ENCODE data around the gene GRK3. TPM values are rescaled to one million over a fixed set of nuclear protein-coding genes. Genes with fewer than 3 reads are reported as not detected.

The GRK3 gene
- total RNA-seq, 3 donors from 2014 or later (not counting 1 experiment from before 2014, with no cell fraction given): 2.2 to 7.2 (median 3.8) TPM

DNA sequence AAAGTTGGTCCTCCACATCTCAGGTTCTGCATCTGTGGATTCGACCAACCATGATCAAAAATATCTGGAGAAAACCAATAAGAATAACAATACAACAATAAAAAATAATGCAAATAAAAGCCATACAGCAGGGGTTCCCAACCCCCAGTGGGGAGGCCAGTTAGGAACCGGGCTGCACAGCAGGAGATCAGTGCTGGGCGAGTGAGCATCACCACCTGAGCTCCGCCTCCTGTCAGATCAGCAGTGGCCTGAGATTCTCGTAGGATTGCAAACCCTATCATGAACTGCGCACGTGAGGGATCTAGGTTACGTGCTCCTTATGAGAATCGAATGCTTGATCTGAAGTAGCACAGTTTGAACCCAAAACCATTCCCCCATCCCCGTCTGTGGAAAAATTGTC lies 152.2 kb downstream of the GRK3 start:
- WGBS (ENCODE audit: insufficient coverage): 92% methylated on average over 10 of the region's 10 CpGs
- DNase-seq (no peak), ATAC-seq (no peak)
- no peaks in the 10 kb centered on the region for H3K36me3 Mint-ChIP-seq
- H3K27ac Mint-ChIP-seq: no peak overlapping the region
- no peaks in the 10 kb centered on the region for H3K27me3 Mint-ChIP-seq (ENCODE audit: low read depth in 2 of 2)
- intact Hi-C loops (cut with micrococcal nuclease): no loop called here
- Histone ChIP-seq H3K9me3 (ENCODE audit: control insufficient read depth, insufficient read depth, low read length) (no peaks in the 10 kb centered on the region), H3K4me3 (ENCODE audit: low read length) (no peak overlapping the region), H3K4me1 (ENCODE audit: control insufficient read depth, insufficient read depth, low read length) (no peaks in the 10 kb centered on the region), H3K27me3 (ENCODE audit: control insufficient read depth, insufficient read depth, low read length) (no peaks in the 10 kb centered on the region), H3K27ac (ENCODE audit: low read length) (no peak overlapping the region), H3K36me3 (ENCODE audit: control insufficient read depth, insufficient read depth, low read length) (no peaks in the 10 kb centered on the region)
- TF ChIP-seq, protein P1, sequence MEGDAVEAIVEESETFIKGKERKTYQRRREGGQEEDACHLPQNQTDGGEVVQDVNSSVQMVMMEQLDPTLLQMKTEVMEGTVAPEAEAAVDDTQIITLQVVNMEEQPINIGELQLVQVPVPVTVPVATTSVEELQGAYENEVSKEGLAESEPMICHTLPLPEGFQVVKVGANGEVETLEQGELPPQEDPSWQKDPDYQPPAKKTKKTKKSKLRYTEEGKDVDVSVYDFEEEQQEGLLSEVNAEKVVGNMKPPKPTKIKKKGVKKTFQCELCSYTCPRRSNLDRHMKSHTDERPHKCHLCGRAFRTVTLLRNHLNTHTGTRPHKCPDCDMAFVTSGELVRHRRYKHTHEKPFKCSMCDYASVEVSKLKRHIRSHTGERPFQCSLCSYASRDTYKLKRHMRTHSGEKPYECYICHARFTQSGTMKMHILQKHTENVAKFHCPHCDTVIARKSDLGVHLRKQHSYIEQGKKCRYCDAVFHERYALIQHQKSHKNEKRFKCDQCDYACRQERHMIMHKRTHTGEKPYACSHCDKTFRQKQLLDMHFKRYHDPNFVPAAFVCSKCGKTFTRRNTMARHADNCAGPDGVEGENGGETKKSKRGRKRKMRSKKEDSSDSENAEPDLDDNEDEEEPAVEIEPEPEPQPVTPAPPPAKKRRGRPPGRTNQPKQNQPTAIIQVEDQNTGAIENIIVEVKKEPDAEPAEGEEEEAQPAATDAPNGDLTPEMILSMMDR (IDR thresholded peaks at IDR 0.05): no peak
- H3K4me1 Mint-ChIP-seq: no peaks in the 10 kb centered on the region
- no peaks in the 10 kb centered on the region for H3K9me3 Mint-ChIP-seq
- H3K4me3 Mint-ChIP-seq: no peak overlapping the region

DNA sequence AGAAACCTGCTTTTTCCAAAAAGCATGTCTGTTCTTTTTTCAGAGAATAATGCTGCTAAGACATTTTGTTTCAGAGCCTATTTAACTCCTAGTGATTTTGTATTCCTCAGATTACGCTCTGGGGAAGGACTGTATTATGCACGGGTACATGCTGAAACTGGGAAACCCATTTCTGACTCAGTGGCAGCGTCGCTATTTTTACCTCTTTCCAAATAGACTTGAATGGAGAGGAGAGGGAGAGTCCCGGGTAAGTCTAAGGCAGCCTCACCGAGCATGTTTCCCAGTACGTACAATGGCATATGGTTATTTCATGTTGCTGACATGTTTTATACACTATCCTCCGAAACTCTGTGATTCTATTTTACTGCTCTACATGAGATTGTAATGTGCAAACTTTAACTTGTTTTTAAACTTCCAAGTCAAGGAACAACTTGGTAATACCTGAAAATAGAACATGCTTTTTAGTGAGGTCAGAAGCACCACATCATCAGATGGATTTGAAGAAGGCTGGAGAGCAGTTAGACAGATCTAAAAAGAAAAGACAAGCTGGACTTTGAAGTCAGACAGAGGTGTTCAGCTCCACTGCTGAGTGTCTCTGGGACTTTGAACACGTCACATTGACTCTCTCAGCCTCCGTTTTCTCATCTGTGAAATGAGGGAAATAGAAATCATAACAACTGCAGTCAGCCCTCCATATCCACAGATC lies 153.8 kb downstream of the GRK3 start:
- H3K4me1 Mint-ChIP-seq: no peaks in the 10 kb centered on the region
- ATAC-seq: no peak
- no peak overlapping the region for H3K27ac Mint-ChIP-seq
- TF ChIP-seq, protein P1 (IDR thresholded peaks at IDR 0.05): no peak
- intact Hi-C loops (cut with micrococcal nuclease): no loop called here
- H3K9me3 Mint-ChIP-seq: no peaks in the 10 kb centered on the region
- H3K9me3 ChIP-seq (ENCODE audit: control insufficient read depth, insufficient read depth, low read length): no peaks in the 10 kb centered on the region
- WGBS (ENCODE audit: insufficient coverage): 84% methylated on average over 10 of the region's 10 CpGs
- H3K27me3 ChIP-seq (ENCODE audit: control insufficient read depth, insufficient read depth, low read length): no peaks in the 10 kb centered on the region
- DNase-seq: no peak
- no peaks in the 10 kb centered on the region for H3K36me3 ChIP-seq (ENCODE audit: control insufficient read depth, insufficient read depth, low read length)
- H3K27ac ChIP-seq (ENCODE audit: low read length): no peak overlapping the region
- no peak overlapping the region for H3K4me3 ChIP-seq (ENCODE audit: low read length)
- H3K4me1 ChIP-seq (ENCODE audit: control insufficient read depth, insufficient read depth, low read length): no peaks in the 10 kb centered on the region
- no peaks in the 10 kb centered on the region for H3K27me3 Mint-ChIP-seq (ENCODE audit: low read depth in 2 of 2)
- no peak overlapping the region for H3K4me3 Mint-ChIP-seq
- no peaks in the 10 kb centered on the region for H3K36me3 Mint-ChIP-seq

DNA sequence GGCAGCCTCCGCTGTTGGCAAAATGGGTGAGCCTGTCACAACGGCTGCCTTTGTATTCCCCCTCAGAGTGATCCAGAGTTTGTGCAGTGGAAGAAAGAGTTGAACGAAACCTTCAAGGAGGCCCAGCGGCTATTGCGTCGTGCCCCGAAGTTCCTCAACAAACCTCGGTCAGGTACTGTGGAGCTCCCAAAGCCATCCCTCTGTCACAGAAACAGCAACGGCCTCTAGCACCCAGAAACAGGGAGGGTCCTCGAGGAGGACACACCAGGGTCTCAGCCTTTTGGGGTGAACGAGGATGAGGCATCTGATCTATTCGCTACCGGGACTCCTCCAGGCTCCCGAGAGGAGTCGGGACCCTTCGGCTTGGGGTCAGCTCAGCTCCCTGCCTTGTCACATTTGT lies 157.7 kb downstream of the GRK3 start:
- DNase-seq (no peak), ATAC-seq (no peak)
- Mint-ChIP-seq H3K27ac (no peak overlapping the region), H3K36me3 (no peaks in the 10 kb centered on the region), H3K4me3 (no peak overlapping the region), H3K27me3 (ENCODE audit: low read depth in 2 of 2) (no peaks in the 10 kb centered on the region), H3K4me1 (no peaks in the 10 kb centered on the region), H3K9me3 (no peaks in the 10 kb centered on the region)
- Histone ChIP-seq H3K27me3 (ENCODE audit: control insufficient read depth, insufficient read depth, low read length) (no peaks in the 10 kb centered on the region), H3K9me3 (ENCODE audit: control insufficient read depth, insufficient read depth, low read length) (no peaks in the 10 kb centered on the region), H3K27ac (ENCODE audit: low read length) (no peak overlapping the region), H3K36me3 (ENCODE audit: control insufficient read depth, insufficient read depth, low read length) (no peaks in the 10 kb centered on the region), H3K4me1 (ENCODE audit: control insufficient read depth, insufficient read depth, low read length) (no peaks in the 10 kb centered on the region), H3K4me3 (ENCODE audit: low read length) (no peak overlapping the region)
- intact Hi-C loops (cut with micrococcal nuclease): no loop called here
- TF ChIP-seq, protein P1 (IDR thresholded peaks at IDR 0.05): no peak
- 93% methylated on average over 16 of the region's 16 CpGs for WGBS (ENCODE audit: insufficient coverage)

DNA sequence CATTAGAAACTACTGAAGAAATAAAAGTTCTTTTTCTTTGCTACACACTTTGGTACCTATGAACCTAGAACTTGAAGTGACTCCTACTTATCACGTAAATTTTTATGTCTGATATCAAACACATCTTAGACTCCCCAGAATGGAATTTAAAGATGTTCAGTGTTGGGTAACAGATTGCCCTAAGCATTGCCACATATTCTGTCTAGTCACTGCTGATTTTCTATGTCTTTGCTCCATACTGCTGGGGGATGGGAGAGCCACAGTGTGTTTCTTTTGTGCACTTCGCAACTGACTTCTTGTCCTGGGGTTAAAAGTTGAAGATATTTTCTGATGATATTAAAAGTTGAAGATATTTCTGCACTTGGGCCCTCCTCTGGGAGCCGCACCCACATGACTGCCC lies 158.2 kb downstream of the GRK3 start:
- no peak overlapping the region for H3K27ac ChIP-seq (ENCODE audit: low read length)
- H3K27ac Mint-ChIP-seq: no peak overlapping the region
- H3K4me3 ChIP-seq (ENCODE audit: low read length): no peak overlapping the region
- H3K27me3 ChIP-seq (ENCODE audit: control insufficient read depth, insufficient read depth, low read length): no peaks in the 10 kb centered on the region
- intact Hi-C loops (cut with micrococcal nuclease): no loop called here
- ATAC-seq (no peak), DNase-seq (no peak)
- no peaks in the 10 kb centered on the region for H3K4me1 Mint-ChIP-seq
- H3K4me3 Mint-ChIP-seq: no peak overlapping the region
- 98% methylated on average over 3 of the region's 3 CpGs for WGBS (ENCODE audit: insufficient coverage)
- no peaks in the 10 kb centered on the region for H3K36me3 Mint-ChIP-seq
- TF ChIP-seq, protein P1 (IDR thresholded peaks at IDR 0.05): no peak
- H3K36me3 ChIP-seq (ENCODE audit: control insufficient read depth, insufficient read depth, low read length): no peaks in the 10 kb centered on the region
- H3K4me1 ChIP-seq (ENCODE audit: control insufficient read depth, insufficient read depth, low read length): no peaks in the 10 kb centered on the region
- H3K9me3 ChIP-seq (ENCODE audit: control insufficient read depth, insufficient read depth, low read length): no peaks in the 10 kb centered on the region
- H3K27me3 Mint-ChIP-seq (ENCODE audit: low read depth in 2 of 2): no peaks in the 10 kb centered on the region
- H3K9me3 Mint-ChIP-seq: no peaks in the 10 kb centered on the region
